T47D (cell line): ENCODE results near the gene CHN2.

Experiments
- DNase-seq, 2 experiments: peaks; one replicate each; pipeline versions ENCODE4 v3.0.0 to v3.0.0-alpha.2; 2011 to 2012; ENCODE audit warnings: low read depth in 1 of 2, low spot score in 1 of 2
- JUND ChIP-seq: IDR thresholded peaks from 2 replicates; pipeline ENCODE4 v1.6.1; 2012; ENCODE audit warnings: low read depth
- in situ Hi-C: cut with HindIII; loops from 2 replicates; pipeline ENCODE4 v1.10.0; 2016; ENCODE audit warnings: low sequenced_read_pairs, low pct_unique_long_range_greater_than_20kb

Gene CHN2

GRCh38 chr7:29486191-29486700 is 291.7 kb downstream of the CHN2 start:
- in situ Hi-C loops: no loop called here
- no peak for DNase-seq
- TF ChIP-seq JUND: no peak

- no peak for TF ChIP-seq JUND
- in situ Hi-C loops: no loop called here
- DNase-seq: no peak
Observed at GRCh38 chr7:29487424-29487823, 292.8 kb downstream of the CHN2 start.

DNA sequence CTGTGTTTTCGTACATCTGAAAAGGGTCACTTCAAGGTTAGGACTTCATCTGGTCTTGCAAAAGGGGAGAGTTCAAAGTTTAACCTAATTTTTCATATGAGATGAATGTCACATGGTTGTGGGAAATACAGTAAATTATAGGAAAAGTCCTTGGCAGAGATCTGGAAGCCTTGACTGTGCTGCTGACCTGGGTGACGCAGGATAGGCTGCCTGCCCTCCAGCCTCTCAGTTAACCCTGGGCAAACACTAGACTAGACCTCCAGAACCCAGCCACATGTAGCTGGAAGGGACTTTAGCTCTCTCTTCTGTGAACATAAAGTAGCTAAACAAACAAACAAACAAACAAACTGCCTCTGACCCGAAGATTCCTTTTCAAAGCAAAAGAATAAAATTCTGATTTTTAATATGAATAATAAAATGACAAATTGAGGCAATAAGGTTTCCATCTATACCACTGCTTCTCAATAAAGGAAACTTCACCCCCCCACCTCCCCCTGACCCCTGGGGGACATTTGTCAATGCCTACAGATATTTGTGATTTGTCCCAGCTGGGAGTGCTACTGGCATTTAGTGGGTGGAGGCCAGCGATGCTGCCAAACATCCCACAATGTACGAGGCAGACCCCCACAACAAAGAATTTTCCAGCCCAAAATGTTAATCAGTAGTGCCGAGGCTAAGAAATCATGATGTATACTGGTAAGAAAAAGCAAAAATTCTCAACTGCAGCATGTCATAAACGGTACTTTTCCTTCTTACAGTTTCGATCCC is 293.8 kb downstream of the CHN2 start:
- no peak for TF ChIP-seq JUND
- in situ Hi-C loops: no loop called here
- no peak for DNase-seq

GRCh38 chr7:29488977-29489376 is 294.4 kb downstream of the CHN2 start:
- DNase-seq: peak in 1 of 2 experiments; percentile 16
- in situ Hi-C loops: no loop called here
- no peak for TF ChIP-seq JUND

DNA sequence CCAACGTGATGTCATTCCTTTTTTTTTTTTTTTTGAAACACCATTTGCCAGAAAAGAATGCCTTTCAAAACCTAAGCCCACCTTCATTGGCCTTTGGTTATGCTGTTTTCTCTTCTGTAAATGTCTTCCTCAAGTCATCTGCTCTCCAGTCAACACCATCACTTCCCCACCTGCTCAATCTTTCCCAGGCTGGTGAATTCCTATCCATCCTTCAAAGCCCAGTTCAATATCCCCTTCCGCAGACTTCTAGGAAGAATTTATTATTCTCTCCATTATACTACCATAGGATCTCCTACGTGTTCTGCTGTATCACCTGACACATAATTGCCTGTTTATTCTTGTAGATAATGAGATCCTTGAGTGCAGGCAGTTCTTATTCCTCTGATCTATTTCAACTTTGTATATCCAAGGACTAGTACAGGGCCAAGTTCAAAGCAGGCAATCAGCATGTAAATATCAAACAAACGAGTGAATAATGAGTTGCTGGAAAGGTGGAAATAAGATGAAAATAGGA is 295.6 kb downstream of the CHN2 start:
- in situ Hi-C loops: no loop called here
- DNase-seq: no peak
- no peak for TF ChIP-seq JUND

GRCh38 chr7:29494350-29494749 is 299.8 kb downstream of the CHN2 start:
- TF ChIP-seq JUND: no peak
- in situ Hi-C loops: no loop called here
- DNase-seq: no peak

DNA sequence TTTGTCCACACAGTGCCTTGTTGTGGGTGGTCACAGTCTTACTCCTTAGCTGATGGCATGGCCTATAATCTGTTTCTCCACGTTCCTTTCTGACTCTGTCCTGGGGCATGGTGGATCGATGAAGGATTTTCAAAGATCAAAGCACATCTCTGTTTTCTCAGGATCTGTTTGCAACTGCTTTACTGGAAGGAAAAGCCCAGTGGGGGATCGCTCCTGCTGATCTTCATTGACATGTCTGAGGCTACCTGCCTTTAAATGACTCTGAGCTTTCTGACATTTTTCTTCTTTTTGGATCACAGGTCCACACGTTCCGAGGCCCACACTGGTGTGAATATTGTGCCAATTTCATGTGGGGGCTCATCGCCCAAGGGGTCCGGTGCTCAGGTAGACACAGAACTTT is 301.1 kb downstream of the CHN2 start:
- in situ Hi-C loops: no loop called here
- DNase-seq: no peak
- no peak for TF ChIP-seq JUND

- no peak for TF ChIP-seq JUND
- in situ Hi-C loops: no loop called here
- DNase-seq: no peak
Observed at GRCh38 chr7:29496355-29497020, 301.9 kb downstream of the CHN2 start.

DNA sequence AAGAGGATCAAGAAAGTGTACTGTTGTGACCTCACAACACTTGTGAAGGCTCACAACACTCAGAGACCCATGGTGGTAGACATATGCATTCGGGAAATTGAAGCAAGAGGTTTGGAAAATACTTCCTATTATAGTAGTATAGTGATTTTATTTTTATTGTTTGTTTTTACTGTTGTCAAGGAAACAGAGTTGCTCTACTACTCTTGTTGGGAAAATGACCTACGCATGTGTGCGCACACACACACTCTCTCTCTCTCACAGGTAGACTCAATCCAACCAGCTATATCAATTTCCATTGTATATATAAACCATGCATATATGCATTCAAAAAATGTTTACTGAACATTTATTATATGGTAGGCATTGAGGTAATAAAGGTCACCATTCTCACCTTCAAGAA is 305.4 kb downstream of the CHN2 start:
- no peak for DNase-seq
- no peak for TF ChIP-seq JUND
- in situ Hi-C loops: no loop called here

- in situ Hi-C loops: no loop called here
- TF ChIP-seq JUND: no peak
- DNase-seq: no peak
Observed at GRCh38 chr7:29500719-29501118, 306.1 kb downstream of the CHN2 start.

- no peak for DNase-seq
- no peak for TF ChIP-seq JUND
- in situ Hi-C loops: no loop called here
Observed at GRCh38 chr7:29502133-29502532, 307.6 kb downstream of the CHN2 start.

DNA sequence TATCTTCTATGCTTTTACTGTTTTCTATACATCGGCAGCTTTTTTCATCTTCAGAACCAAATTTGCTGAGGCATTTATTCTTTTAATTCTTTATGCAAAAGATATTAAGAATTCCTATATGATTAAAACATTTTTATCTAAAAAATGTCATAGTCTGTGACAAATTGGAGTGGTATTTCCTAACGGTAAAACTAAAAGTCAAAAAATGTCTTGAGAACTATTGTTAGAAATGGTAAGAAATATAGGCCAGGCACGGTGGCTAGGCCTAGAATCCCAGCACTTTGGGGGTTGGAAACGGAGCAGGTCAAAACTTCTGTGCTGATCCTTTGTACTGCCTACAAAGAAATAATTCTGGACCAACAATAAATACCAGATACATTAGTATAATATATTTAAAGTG is 311.4 kb downstream of the CHN2 start:
- no peak for TF ChIP-seq JUND
- in situ Hi-C loops: no loop called here
- no peak for DNase-seq

DNA sequence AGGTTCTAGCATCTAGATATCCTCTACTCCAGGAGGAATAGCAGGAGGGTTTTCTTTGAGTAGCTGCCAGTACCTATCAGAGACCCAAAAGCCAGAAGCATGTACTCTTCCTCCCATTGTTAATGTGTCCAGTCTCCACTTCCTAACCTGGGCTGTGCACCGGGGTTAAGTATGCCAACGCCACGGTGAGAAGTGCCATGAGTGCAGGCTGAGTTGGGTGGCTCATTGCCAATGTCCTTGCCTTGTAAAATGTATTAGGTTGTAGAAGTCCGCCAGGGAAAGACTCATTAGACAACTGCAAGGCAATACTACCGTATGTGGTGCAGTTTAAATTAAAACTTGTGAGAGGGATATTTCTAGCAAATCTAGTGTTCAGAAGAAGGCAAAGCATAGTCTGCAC is 314.0 kb downstream of the CHN2 start:
- no peak for TF ChIP-seq JUND
- no peak for DNase-seq
- in situ Hi-C loops: no loop called here

GRCh38 chr7:29510028-29510427 is 315.5 kb downstream of the CHN2 start:
- TF ChIP-seq JUND: no peak
- in situ Hi-C loops: no loop called here
- DNase-seq: no peak
